Nephron (organoid): ENCODE results near the gene CLRN3.

Source experiments
- H3K27ac Mint-ChIP-seq, 3 experiments: 2 replicates each; pipeline ENCODE4 v1.8.0; 2020; ENCODE audit warnings: mixed read lengths in 3 of 3, mild to moderate bottlenecking in 2 of 3, moderate library complexity in 1 of 3
- H3K27me3 Mint-ChIP-seq: 2 replicates; pipeline ENCODE4 v1.8.0; 2021; ENCODE audit warnings: low read depth, mild to moderate bottlenecking, moderate library complexity, mixed read lengths
- H3K36me3 Mint-ChIP-seq: 2 replicates; pipeline ENCODE4 v1.8.0; 2020; ENCODE audit warnings: low read depth, mixed read lengths
- H3K4me1 Mint-ChIP-seq: 2 replicates; pipeline ENCODE4 v1.8.0; 2020; ENCODE audit warnings: mixed read lengths
- H3K4me3 Mint-ChIP-seq, 3 experiments: 2 replicates each; pipeline ENCODE4 v1.8.0; 2020; ENCODE audit warnings: mild to moderate bottlenecking in 3 of 3, mixed read lengths in 3 of 3, moderate library complexity in 2 of 3
- H3K9me3 Mint-ChIP-seq: 2 replicates; pipeline ENCODE4 v1.8.0; 2020; ENCODE audit warnings: mixed read lengths
- TF ChIP-seq, protein P1 (sequence below), 3 experiments: fragments of 200-600 bp; sonication (generic); IDR thresholded peaks; one replicate each; pipeline ENCODE4 v1.5.0; 2021; ENCODE audit warnings: antibody characterized with exemption in 3 of 3; ENCODE audit not compliant: unreplicated experiment in 3 of 3

Gene CLRN3

GRCh38 chr10:127866276-127867013 lies 26.3 kb downstream of the CLRN3 start:
- Mint-ChIP-seq H3K4me1 (peaks cover 3% of the 10 kb centered on the region), H3K27ac (no peak overlapping the region)

GRCh38 chr10:127863231-127863825 lies 29.4 kb downstream of the CLRN3 start:
- no peaks in the 10 kb centered on the region for H3K4me1 Mint-ChIP-seq
- H3K4me3 Mint-ChIP-seq = no peak overlapping the region
- H3K27ac Mint-ChIP-seq = no peak overlapping the region
- no peaks in the 10 kb centered on the region for H3K36me3 Mint-ChIP-seq
- H3K27me3 Mint-ChIP-seq = peaks cover 8% of the 10 kb centered on the region
- peaks cover 10% of the 10 kb centered on the region for H3K9me3 Mint-ChIP-seq
- TF ChIP-seq, protein P1, sequence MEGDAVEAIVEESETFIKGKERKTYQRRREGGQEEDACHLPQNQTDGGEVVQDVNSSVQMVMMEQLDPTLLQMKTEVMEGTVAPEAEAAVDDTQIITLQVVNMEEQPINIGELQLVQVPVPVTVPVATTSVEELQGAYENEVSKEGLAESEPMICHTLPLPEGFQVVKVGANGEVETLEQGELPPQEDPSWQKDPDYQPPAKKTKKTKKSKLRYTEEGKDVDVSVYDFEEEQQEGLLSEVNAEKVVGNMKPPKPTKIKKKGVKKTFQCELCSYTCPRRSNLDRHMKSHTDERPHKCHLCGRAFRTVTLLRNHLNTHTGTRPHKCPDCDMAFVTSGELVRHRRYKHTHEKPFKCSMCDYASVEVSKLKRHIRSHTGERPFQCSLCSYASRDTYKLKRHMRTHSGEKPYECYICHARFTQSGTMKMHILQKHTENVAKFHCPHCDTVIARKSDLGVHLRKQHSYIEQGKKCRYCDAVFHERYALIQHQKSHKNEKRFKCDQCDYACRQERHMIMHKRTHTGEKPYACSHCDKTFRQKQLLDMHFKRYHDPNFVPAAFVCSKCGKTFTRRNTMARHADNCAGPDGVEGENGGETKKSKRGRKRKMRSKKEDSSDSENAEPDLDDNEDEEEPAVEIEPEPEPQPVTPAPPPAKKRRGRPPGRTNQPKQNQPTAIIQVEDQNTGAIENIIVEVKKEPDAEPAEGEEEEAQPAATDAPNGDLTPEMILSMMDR (IDR thresholded peaks at IDR 0.05; ENCODE audit: unreplicated experiment in 3 of 3) = no peak

More at GRCh38 chr10:127866276-127867013, 26.3 kb downstream of the CLRN3 start:
- Mint-ChIP-seq H3K4me3 (no peak overlapping the region), H3K27me3 (peaks cover 11% of the 10 kb centered on the region), H3K36me3 (no peaks in the 10 kb centered on the region), H3K9me3 (peaks cover 20% of the 10 kb centered on the region)
- TF ChIP-seq, protein P1 (IDR thresholded peaks at IDR 0.05; ENCODE audit: unreplicated experiment in 3 of 3) = no peak

GRCh38 chr10:127860592-127860991 lies 32.1 kb downstream of the CLRN3 start:
- Mint-ChIP-seq H3K4me3 (no peak overlapping the region), H3K27me3 (no peaks in the 10 kb centered on the region), H3K4me1 (no peaks in the 10 kb centered on the region), H3K36me3 (no peaks in the 10 kb centered on the region), H3K9me3 (peaks cover 5% of the 10 kb centered on the region), H3K27ac (no peak overlapping the region)
- TF ChIP-seq, protein P1 (IDR thresholded peaks at IDR 0.05; ENCODE audit: unreplicated experiment in 3 of 3) = no peak

DNA sequence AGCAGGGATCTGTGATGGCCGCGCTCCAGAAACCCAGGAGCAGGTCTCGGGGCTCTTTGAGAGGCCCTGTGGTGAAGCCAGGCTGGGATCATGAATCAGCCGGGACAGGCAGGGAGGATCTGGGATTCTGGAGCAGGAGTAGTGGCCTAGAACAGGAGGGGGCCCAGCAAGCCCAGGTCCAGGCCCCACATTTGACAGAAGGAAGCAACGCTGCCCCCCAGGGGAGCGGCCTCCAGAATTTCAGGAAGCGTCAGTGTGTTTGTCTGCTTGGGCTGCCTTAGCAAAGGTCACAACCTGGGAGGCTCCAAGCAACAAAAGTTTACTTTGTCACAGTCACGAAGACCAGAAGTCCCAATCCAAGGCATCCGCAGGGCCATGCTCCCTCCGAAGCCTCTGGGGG lies 36.8 kb downstream of the CLRN3 start:
- Mint-ChIP-seq H3K4me1 (no peaks in the 10 kb centered on the region), H3K36me3 (no peaks in the 10 kb centered on the region), H3K27ac (no peak overlapping the region), H3K9me3 (no peaks in the 10 kb centered on the region), H3K4me3 (no peak overlapping the region), H3K27me3 (peaks cover 19% of the 10 kb centered on the region)
- TF ChIP-seq, protein P1 (IDR thresholded peaks at IDR 0.05; ENCODE audit: unreplicated experiment in 3 of 3) = no peak

- no peak overlapping the region for H3K4me3 Mint-ChIP-seq
- no peaks in the 10 kb centered on the region for H3K9me3 Mint-ChIP-seq
- H3K27me3 Mint-ChIP-seq = peaks cover 19% of the 10 kb centered on the region
- H3K27ac Mint-ChIP-seq = no peak overlapping the region
- TF ChIP-seq, protein P1 (IDR thresholded peaks at IDR 0.05; ENCODE audit: unreplicated experiment in 3 of 3) = no peak
- H3K4me1 Mint-ChIP-seq = no peaks in the 10 kb centered on the region
- H3K36me3 Mint-ChIP-seq = no peaks in the 10 kb centered on the region
These were observed 37.2 kb downstream of the CLRN3 start for GRCh38 chr10:127855591-127855881.
